Esophagus muscularis mucosa (tissue), 3 donors: ENCODE measurements around the gene PLA2R1.
"Not testable (repeated sequence)": the region's sequence is repeated elsewhere in the genome, so short reads cannot be mapped to it uniquely, and the experiment has no call there.

Source experiments
- CTCF ChIP-seq, 3 experiments: fragments of 200-600 bp in 2 of 3; fragments of 450-650 bp in 1 of 3; sonication (generic) in 2 of 3; IDR thresholded peaks; one replicate each; pipeline ENCODE4 v1.5.1; 2017 to 2019; ENCODE audit warnings: antibody characterized with exemption in 3 of 3, mild to moderate bottlenecking in 2 of 3, moderate library complexity in 1 of 3
- POLR2A ChIP-seq: fragments of 450-650 bp; IDR thresholded peaks from one replicate; pipeline ENCODE4 v1.6.1; 2017; ENCODE audit warnings: antibody characterized with exemption, moderate library complexity, mild to moderate bottlenecking, low read depth

- not testable (repeated sequence) for TF ChIP-seq POLR2A; CTCF (IDR thresholded peaks at IDR 0.05)
Observed at GRCh38 chr2:159970548-159970947, 91.9 kb downstream of the PLA2R1 start.
